NB4 (cell line): ENCODE results near the gene KRTAP20-1.

Source experiments
- MAX ChIP-seq: IDR thresholded peaks from 2 replicates; pipeline ENCODE4 v1.6.1; 2011; ENCODE audit warnings: low read depth, low read length
- TF ChIP-seq, protein P1 (sequence below): IDR thresholded peaks from one replicate; pipeline ENCODE4 v1.5.1; 2012; ENCODE audit warnings: low read depth, low read length

GRCh38 chr21:30629200-30629599 lies 13.0 kb downstream of the KRTAP20-1 start:
- TF ChIP-seq, protein P1, sequence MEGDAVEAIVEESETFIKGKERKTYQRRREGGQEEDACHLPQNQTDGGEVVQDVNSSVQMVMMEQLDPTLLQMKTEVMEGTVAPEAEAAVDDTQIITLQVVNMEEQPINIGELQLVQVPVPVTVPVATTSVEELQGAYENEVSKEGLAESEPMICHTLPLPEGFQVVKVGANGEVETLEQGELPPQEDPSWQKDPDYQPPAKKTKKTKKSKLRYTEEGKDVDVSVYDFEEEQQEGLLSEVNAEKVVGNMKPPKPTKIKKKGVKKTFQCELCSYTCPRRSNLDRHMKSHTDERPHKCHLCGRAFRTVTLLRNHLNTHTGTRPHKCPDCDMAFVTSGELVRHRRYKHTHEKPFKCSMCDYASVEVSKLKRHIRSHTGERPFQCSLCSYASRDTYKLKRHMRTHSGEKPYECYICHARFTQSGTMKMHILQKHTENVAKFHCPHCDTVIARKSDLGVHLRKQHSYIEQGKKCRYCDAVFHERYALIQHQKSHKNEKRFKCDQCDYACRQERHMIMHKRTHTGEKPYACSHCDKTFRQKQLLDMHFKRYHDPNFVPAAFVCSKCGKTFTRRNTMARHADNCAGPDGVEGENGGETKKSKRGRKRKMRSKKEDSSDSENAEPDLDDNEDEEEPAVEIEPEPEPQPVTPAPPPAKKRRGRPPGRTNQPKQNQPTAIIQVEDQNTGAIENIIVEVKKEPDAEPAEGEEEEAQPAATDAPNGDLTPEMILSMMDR = no peak
- no peak for TF ChIP-seq MAX
